Right lobe of liver (tissue), 6 donors: ENCODE measurements around the gene ZMIZ1. TPM values are rescaled to one million over a fixed set of nuclear protein-coding genes. Genes with fewer than 3 reads are reported as not detected.

Source experiments
- ATAC-seq, 4 donors: fragments of 200-7000 bp; cut with Tn5 transposase; one replicate each; pipeline ENCODE4 v1.9.1; 2020; ENCODE audit warnings: mild to moderate bottlenecking in 4 of 4, moderate library complexity in 4 of 4
- DNase-seq, 3 donors: peaks; one replicate each; pipeline ENCODE4 v3.0.0-alpha.2; 2020
- H3K27ac ChIP-seq, 3 donors: fragments of 200-600 bp; one replicate each; pipeline ENCODE4 v1.8.0; 2022
- H3K27me3 ChIP-seq, 2 donors: fragments of 200-600 bp; one replicate each; pipeline ENCODE4 v1.8.0; 2022
- H3K36me3 ChIP-seq, 4 donors: fragments of 200-600 bp; sonication (generic) in 1 of 4; one replicate each; pipeline versions ENCODE4 v1.5.1 to v1.8.0; 2017 to 2022; ENCODE audit warnings: control low read depth in 1 of 4
- H3K4me1 ChIP-seq, 4 donors: fragments of 200-600 bp; sonication (generic) in 1 of 4; one replicate each; pipeline versions ENCODE4 v1.5.1 to v1.8.0; 2017 to 2022; ENCODE audit warnings: control low read depth in 1 of 4
- H3K4me3 ChIP-seq, 3 donors: fragments of 200-600 bp; one replicate each; pipeline ENCODE4 v1.8.0; 2022
- H3K9me3 ChIP-seq, 4 donors: fragments of 200-600 bp; sonication (generic) in 1 of 4; one replicate each; pipeline versions ENCODE4 v1.5.1 to v1.8.0; 2017 to 2022; ENCODE audit warnings: control low read depth in 1 of 4
- CTCF ChIP-seq, 4 donors: fragments of 200-600 bp in 3 of 4; fragments of 450-650 bp in 1 of 4; IDR thresholded peaks; one replicate each; pipeline versions ENCODE4 v1.5.1 to v1.8.0; 2016 to 2022; ENCODE audit warnings: antibody characterized with exemption in 4 of 4, mild to moderate bottlenecking in 2 of 4
- POLR2A ChIP-seq: fragments of 450-650 bp; IDR thresholded peaks from one replicate; pipeline ENCODE4 v1.6.1; 2017; ENCODE audit warnings: antibody characterized with exemption, mild to moderate bottlenecking
- WGBS: methylation state at CpG from one replicate; pipeline ENCODE4 v1.1.6; 2018; ENCODE audit warnings: low coverage, low lambda C conversion rate; ENCODE audit not compliant: insufficient coverage; ENCODE audit errors: missing lambda C conversion rate; 5-methylcytosine and 5-hydroxymethylcytosine counted together
- intact Hi-C, 2 donors: fragments of 100-400 bp; cut with DNase I; formaldehyde crosslinking; loops; one replicate each; pipeline versions ENCODE4 v1.11.2 to v1.14.1; 2022
- total RNA-seq, 6 experiments: library from RNA; depleted of rRNA in 2 of 6; stranded (reverse); fragments of >200 nt in 2 of 6; fragmentation: NEBNext Ultra II Directional in 3 of 6; extraction: Animal tissue kit (Norgen Biotek cat#: 25700) in 3 of 6; gene quantifications; one replicate each; pipeline versions ENCODE4 v1.1.0 to v1.2.4, GENCODE V29; 2016 to 2023
- donor health status: DM: no; HTN: yes; CAD: no.
- donor health status: DM: no; HTN: no; CAD: no.
- donor health status: DM: no; HTN: no; CAD: no.
- donor health status: DM: no; HTN: yes; CAD: no.
- donor health status: DM: no; HTN: yes; CAD: no.

ZMIZ1 gene
- total RNA-seq, 6 experiments from 2014 or later, result 9.9 to 22.8 (median 12.3) TPM

DNA sequence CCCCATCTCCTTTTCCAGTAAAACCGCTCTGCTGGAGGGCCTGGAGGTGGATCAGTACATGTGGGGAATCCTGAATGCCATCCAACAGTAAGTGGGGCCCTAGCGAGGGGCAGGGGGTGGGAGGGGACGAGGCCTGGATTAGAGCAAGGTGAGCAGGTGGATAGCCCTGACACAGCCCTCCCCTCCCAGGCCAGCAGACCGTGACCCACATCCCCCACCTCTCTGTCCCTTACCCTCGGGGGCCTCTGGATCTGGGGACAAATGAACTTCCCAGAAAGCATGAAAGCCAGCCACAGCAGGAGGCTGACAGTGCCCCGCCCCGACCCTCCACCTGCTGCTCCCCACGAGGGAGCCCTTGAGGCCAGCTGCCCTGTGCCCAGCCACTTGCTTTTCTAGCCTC is 236.7 kb downstream of the ZMIZ1 start:
- peaks cover 11 to 43% (median 27%) of the 10 kb centered on the region in 4 donors for H3K36me3 ChIP-seq
- no peaks in the 10 kb centered on the region for H3K27me3 ChIP-seq
- ATAC-seq, result no peak
- no peak for TF ChIP-seq POLR2A
- TF ChIP-seq CTCF (IDR thresholded peaks at IDR 0.05), result no peak
- H3K9me3 ChIP-seq, result no peaks in the 10 kb centered on the region
- WGBS, result no CpG with 5 or more reads among the region's 8 CpGs
- H3K4me3 ChIP-seq, result no peak overlapping the region
- H3K4me1 ChIP-seq, result peaks cover 0 to 10% (median 0%) of the 10 kb centered on the region in 4 donors
- DNase-seq, result peak in 1 of 3 donors; percentile 45
- intact Hi-C loops, result no loop called here
- no peak overlapping the region for H3K27ac ChIP-seq

GRCh38 chr10:79305988-79306387 is 237.2 kb downstream of the ZMIZ1 start:
- DNase-seq (peak in 1 of 3 donors; percentile 57), ATAC-seq (no peak)
- Histone ChIP-seq H3K4me3 (no peak overlapping the region), H3K27ac (no peak overlapping the region), H3K36me3 (peaks cover 11 to 43% (median 26%) of the 10 kb centered on the region in 4 donors), H3K9me3 (no peaks in the 10 kb centered on the region), H3K27me3 (no peaks in the 10 kb centered on the region), H3K4me1 (peaks cover 0 to 10% (median 0%) of the 10 kb centered on the region in 4 donors)
- intact Hi-C loops, result no loop called here
- 97% methylated on average over 6 of the region's 15 CpGs for WGBS
- TF ChIP-seq POLR2A (no peak), CTCF (IDR thresholded peaks at IDR 0.05) (no peak)

DNA sequence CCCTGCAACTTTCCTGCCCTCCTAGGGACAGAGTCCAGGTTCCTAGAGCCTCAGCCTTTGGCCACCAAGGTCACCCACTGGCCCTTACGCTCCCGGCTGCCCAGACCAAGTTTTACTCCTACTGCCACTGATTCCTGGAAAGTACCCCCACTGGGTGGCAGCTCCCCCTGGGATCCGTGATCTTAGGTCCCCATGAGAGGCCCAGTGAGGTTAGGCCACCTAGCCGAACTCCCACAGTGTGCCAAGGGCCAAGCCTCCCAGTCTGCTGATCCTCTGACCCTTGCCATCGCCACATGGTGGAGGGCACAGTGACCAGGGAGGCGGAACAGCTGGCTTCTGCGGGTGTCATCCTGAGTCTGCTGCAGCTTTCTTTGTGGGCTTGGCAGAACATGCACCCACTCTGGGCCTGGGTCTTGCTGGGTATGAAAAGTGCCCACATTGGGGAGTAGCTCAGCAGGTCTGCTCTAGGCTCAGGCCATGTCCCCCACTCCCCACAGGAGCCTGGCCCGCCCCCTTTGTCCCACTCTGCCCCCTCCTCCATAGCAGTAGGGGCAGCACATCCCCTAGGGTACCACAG is 238.0 kb downstream of the ZMIZ1 start:
- TF ChIP-seq CTCF (IDR thresholded peaks at IDR 0.05) (no peak), POLR2A (no peak)
- Histone ChIP-seq H3K27ac (no peak overlapping the region), H3K9me3 (no peaks in the 10 kb centered on the region), H3K4me1 (peaks cover 0 to 6% (median 0%) of the 10 kb centered on the region in 4 donors), H3K4me3 (no peak overlapping the region), H3K36me3 (peaks cover 11 to 43% (median 26%) of the 10 kb centered on the region in 4 donors), H3K27me3 (no peaks in the 10 kb centered on the region)
- DNase-seq (peak in 1 of 3 donors; percentile 35), ATAC-seq (no peak)
- no CpG with 5 or more reads among the region's 8 CpGs for WGBS
- intact Hi-C loops, result no loop called here

- Histone ChIP-seq H3K9me3 (no peaks in the 10 kb centered on the region), H3K27ac (no peak overlapping the region), H3K4me1 (no peaks in the 10 kb centered on the region), H3K27me3 (no peaks in the 10 kb centered on the region), H3K4me3 (no peak overlapping the region), H3K36me3 (peaks cover 11 to 46% (median 27%) of the 10 kb centered on the region in 4 donors)
- intact Hi-C loops, result no loop called here
- TF ChIP-seq CTCF (IDR thresholded peaks at IDR 0.05) (no peak), POLR2A (no peak)
- DNase-seq (peak in 1 of 3 donors; percentile 21), ATAC-seq (no peak)
- 96% methylated on average over 5 of the region's 7 CpGs for WGBS
Observed at GRCh38 chr10:79308016-79308415, 239.2 kb downstream of the ZMIZ1 start.
